ENCODE data around the gene HES4.

HES4 gene

DNA sequence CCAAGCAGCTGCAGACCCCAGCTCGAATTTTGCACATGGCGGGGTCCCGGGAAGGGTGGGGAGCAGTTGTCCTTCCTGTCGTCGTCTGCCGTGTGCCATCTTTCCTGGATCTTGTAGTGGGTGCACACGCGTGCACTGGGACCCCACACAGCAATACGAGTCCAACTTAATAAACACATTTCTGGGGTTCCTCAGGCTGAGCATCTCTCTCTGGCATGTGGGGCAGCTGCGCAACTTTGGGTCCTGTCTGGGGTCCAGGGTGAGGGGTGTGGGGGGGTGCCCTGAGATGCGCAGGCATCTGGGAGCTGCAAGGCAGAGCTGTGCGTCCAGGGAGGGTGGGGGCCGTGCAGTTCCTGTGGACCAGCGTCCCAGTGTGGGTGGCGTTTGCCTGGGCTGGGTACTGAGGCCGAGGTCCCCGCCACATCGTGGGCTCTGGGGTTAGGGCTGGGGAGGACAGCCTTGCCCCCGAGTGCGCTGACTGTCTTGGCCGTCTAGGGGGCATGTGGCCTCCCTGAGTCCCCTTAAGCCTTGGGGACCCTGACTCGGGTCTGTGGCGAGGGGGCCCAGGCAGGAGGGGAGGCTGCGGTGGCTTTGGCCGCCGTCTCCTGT, 34.3 kb downstream of the HES4 start:
- no peak for DNase-seq (ENCODE audit: low spot score)

DNA sequence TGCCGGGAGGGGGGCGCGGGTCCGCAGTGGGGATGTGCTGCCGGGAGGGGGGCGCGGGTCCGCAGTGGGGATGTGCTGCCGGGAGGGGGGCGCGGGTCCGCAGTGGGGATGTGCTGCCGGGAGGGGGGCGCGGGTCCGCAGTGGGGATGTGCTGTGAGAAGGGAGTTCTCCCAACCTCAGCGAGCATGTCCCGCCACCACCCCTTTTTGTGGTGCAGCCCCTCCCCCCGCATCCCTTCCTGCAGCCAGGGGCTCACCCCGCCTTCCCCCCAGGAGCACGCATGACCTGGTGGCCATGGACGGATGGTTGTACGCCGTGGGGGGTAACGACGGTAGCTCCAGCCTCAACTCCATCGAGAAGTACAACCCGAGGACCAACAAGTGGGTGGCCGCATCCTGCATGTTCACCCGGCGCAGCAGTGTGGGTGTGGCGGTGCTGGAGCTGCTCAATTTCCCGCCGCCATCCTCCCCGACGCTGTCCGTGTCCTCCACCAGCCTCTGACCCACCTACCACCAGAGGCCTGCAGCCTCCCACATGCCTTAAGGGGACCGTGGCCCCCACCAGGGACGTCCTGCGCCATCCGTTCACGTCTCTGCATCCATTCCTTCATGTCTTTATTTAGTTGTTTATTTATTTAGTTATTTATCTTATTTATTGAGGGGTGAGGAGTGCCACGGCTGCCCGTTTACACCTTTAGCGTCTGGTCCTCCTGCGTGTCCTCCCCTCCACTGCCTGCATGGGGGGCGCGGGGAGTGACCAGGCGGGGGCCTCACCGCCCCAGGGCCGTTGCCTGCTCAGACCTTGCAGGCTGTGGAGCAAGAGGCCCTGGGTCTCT, 35.0 kb downstream of the HES4 start:
- no peak for DNase-seq (ENCODE audit: low spot score)

DNA sequence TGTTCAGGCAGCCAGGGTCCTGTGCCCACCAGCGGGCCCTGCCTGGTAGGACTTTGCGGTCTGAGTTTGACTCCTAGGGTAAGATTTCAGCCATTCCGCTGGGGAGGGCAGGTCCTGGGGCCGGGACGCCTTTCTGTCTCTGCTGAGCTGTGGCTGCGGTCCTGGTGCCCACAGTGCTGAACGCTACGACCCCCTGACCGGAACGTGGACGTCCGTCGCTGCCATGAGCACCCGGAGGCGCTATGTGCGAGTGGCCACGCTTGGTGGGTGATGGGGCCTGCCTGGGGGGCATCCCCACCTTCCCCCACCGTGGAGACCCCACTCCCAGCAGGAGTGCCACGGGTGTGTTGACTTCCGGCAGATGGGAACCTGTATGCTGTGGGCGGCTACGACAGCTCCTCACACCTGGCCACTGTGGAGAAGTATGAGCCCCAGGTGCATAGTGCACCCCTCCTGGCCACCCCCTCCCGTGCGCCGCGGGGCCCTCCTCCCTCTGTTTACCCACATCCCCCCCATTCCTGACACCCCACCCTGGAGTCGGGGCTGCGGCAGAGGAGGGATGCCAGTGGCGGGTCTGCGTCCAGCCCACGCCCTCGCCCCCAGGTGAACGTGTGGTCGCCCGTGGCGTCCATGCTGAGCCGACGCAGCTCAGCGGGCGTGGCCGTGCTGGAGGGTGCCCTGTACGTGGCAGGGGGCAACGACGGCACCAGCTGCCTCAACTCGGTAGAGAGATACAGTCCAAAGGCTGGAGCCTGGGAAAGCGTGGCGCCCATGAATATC, 36.0 kb downstream of the HES4 start:
- DNase-seq (ENCODE audit: low spot score) = no peak

DNA sequence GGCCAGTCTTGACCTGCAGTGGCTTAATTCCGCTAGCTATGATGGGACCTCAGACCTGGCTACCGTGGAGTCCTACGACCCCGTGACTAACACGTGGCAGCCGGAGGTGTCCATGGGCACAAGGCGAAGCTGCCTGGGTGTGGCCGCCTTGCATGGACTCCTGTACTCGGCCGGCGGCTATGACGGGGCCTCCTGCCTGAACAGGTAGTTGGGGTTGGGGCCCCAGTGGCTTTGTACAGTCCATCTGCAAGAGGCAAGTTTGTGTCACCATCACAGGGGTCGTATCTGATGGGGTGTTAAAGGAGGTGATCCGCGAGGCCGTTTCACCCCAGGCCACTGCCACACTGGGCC, 36.6 kb downstream of the HES4 start:
- DNase-seq (ENCODE audit: low spot score) = no peak

DNA sequence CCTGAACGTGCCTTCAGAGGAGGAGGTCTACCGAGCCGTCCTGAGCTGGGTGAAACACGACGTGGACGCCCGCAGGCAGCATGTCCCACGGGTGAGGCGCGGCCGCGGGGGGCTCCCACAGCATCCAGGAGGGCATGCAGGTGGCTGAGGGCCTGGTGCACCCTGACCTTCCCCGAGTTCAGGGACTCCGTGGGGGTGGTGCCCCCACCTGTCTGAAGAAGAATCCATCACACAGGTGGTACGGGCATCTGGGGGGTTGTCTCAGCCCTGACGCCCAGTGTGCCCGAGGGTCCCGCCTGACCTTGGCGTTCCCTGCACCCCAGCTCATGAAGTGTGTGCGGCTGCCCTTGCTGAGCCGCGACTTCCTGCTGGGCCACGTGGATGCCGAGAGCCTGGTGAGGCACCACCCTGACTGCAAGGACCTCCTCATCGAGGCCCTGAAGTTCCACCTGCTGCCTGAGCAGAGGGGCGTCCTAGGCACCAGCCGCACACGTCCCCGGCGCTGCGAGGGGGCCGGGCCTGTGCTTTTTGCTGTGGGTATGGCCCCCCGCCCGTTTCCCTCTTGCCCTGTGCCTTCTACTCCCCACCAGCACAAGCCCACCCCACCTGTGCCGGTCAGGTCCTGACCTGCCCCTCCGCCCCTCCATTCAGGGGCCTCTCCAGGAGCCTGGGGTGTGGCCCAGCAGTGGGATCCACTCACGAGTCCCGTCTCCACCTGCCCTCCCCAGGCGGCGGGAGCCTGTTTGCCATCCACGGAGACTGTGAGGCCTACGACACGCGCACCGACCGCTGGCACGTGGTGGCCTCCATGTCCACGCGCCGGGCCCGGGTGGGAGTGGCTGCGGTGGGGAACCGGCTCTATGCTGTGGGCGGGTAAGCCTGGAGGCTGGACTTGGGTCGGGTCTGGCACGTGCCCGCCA, 37.3 kb downstream of the HES4 start:
- no peak for DNase-seq (ENCODE audit: low spot score)

DNA sequence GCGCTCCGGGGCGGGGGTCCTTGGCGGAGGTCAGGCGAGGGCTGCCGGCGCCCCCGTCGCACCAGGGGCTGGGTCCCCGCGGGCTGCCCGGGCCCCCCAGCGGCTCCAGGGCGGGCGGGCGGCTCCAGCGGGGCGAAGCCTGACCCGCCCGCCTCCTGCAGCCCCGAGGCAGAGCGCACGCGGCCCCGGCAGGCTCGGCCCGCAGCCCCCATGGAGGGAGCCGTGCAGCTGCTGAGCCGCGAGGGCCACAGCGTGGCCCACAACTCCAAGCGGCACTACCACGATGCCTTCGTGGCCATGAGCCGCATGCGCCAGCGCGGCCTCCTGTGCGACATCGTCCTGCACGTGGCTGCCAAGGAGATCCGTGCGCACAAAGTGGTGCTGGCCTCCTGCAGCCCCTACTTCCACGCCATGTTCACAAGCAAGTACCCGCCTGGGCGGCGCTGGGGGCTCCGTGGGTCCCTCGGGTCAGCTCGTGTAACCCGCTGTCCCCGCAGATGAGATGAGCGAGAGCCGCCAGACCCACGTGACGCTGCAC, 38.7 kb downstream of the HES4 start:
- DNase-seq (ENCODE audit: low spot score) = peak; percentile 59

DNA sequence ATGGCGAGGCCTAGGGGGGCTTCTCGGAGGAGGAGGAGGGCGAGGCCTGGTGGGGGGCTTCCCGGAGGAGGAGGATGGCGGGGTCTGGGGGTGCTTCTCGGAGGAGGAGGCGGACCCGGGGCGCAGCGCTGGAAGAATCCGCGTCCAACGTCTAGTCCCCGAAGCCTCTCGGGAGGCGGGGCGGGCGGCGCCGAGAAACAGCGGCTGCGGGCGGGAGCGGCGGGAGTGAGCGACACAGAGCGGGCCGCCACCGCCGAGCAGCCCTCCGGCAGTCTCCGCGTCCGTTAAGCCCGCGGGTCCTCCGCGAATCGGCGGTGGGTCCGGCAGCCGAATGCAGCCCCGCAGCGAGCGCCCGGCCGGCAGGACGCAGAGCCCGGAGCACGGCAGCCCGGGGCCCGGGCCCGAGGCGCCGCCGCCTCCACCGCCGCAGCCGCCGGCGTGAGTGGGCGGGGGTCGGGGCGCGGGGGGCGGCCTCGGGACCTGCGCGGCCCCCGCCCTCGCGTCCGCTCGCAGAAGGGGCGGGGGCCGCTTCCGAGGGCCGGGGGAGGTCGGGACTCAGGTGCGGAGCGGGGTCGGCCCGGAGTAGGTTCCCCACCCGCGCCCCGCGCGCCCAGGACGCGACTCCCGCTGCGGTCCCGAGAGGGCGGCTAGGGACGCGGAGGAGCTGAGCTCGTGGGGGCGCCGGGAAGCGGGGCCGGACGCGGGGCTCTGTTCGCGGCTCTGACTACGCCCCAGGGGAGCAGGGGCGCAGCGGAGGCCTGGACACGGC, 39.4 kb downstream of the HES4 start, which contains the start of gene KLHL17:
TSS of gene KLHL17 (plus strand) at position 222 of the 769 bp plus-strand sequence. CDS start at position 332, 110 bp downstream.
- peak; percentile 91 for DNase-seq (ENCODE audit: low spot score)

DNA sequence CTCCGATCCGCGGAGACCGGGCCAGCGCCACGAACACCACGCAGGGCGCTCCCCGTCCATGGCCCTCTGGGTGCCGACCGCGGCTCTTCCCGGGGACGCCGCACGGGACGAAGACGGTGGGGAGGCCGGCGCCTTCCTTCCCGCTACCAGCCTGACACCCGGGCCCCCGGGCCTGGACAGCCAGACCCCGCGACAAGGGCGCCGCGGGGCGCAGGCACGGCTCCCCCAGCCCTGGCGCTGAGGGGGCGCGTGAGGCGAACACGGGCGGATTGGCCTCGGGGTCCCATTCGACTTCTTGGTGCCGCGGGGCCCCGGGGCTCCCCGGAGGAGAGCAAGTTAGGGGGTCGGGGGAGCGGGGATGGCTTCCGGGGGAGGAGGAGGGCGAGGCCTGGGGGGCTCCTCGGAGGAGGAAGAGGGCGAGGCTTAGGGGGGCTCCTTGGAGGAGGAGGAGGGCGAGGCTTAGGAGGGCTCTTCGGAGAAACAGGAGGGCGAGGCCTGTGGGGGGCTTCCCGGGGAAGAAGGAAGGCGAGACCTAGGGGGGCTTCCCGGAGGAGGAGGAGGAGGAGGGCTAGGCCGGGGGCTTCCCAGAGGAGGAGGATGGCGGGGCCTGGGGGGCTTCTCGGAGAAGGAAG, 40.0 kb downstream of the HES4 start:
- DNase-seq (ENCODE audit: low spot score) = no peak

DNA sequence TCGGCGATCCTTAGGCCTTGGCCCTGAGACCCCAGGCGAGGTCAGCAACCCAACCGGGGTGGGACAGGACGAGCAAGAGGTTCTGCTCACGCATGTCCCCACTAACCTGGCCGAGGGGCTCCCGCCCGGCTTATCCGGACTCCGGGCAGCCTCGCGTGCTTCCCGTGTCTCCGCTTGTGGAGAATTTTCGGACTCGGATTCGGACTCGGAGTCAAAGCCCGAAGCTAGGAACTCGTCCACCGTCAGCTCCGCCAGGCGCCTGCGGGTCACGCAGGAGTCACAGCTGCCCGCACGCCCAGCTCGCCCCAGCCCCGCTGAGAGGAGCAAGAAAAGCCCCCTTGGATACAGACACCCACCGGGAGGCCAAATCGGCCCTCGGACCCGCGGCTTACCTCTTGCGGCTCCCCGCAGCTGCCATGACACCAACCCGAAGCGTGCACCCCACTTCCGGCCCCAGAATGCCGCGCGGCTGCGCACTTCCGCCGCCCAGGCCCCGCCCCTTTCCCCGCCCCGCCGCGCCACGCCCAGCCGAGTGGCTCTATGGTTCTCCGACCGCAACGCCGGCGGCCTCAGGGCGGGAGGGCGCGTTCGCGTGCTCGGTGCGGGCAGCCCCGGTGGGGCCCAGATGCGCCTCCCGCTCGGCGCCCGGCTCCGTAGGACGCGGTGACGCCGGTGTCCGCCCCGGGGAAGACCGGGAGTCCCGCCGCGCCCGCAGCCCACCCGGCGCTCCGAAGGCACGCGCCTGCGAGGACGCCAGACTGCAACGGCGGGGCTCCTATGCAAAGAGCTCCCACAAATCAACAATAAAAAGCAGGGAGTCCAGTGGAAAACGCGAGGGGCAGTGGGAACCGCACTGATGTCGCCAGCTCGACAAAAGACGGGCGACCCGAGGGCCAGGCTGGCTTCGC, 40.8 kb downstream of the HES4 start, which contains the start of gene NOC2L:
TSS of gene NOC2L (minus strand) at position 434 of the 908 bp plus-strand sequence. CDS start at position 418, 16 bp downstream.
- peak; percentile 97 for DNase-seq (ENCODE audit: low spot score)

DNA sequence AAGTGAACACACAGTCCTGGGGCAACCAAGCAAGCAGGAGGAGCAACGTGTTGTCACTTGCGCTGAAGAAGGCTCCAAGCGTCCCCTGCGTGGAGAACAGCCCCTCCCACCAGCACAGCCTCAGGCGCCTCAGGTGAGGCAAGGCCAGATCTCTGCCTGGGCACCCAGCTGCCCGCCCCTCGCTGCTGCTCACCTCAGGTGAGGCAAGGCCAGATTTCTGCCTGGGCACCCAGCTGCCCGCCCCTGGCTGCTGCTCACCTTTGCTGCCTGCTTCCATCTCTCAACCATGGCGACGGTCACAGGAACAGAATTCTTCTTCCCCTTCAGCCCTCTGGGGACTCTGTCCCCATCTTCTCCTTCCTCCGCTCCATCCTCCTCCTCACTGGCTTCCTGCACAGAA, 43.3 kb downstream of the HES4 start:
- no peak for DNase-seq (ENCODE audit: low spot score)

DNA sequence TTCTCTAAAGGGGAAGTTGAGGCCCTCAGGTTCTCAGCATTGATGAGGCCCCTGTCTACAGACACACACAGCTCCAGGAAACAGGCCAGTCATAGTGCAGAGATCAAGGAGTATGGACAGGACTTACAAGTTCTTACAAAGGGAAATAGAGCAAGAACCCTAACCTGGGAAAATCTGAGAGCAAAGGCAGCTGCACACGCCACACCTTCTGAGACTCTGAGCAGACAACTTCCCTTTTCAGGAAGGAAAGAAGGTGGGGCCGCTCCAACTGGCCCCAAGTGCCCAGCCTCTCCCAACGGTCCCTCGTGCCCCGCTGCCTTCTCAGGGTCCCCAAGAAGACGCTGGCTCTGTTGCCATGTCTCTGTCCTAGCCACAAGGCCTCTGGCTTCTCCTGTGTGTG, 44.4 kb downstream of the HES4 start:
- DNase-seq (ENCODE audit: low spot score) = no peak

DNA sequence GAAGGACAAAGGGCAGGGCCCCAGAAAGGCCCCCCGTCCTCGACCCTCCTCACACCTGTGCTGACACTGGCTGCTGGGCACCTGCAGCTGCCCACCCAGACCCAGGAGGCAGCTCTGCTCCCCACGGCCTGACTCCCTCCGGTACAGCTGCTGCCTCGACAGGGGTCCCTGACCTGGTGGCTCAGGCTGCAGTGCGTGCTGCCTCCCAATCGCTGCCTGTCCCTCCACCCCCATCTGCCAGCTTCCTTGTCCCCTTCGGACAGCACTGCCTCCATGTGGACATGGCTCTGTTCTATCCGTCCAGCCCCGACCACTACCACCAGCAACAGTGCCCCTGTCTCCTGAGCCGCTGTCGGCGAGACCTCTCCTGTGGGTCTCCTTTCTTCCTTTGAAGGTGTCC, 45.0 kb downstream of the HES4 start:
- no peak for DNase-seq (ENCODE audit: low spot score)

DNA sequence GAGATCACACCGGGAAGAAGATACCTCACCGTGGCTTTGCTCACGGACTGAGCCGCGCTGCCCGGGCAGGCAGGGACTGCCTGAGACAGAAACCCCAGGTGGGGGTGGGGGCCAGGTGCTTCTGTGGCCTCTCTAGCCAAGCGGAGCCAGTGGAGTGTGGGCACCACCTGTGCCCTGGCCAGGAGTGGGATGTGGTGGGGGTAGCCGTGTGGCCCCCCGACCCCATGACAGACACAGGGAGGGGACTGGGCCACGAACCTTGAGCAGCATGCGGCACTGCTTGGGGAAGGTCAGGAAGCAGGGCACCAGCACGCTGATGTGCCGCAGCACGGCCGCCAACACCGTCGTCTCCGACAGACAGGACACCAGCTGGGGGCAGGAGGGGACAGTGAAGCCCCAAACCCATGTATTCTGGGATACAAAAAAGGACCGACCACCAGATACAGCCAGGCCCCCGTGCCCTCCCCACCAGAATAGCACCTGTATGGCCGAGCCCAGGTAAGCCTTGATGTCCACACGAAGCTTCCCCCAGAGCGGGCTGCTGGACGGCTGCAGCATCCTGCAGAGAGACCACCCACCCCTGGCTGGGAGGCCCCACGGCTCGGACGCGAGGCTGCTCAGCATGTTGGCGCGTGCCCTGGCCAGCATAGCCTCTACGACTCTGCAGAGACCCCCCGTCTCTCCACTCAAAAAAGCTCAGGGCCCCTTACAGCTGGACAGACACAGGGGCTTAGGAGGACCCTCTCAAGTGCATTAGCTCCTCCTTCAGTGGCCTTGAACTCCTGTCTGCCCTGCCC, 46.2 kb downstream of the HES4 start:
- no peak for DNase-seq (ENCODE audit: low spot score)

DNA sequence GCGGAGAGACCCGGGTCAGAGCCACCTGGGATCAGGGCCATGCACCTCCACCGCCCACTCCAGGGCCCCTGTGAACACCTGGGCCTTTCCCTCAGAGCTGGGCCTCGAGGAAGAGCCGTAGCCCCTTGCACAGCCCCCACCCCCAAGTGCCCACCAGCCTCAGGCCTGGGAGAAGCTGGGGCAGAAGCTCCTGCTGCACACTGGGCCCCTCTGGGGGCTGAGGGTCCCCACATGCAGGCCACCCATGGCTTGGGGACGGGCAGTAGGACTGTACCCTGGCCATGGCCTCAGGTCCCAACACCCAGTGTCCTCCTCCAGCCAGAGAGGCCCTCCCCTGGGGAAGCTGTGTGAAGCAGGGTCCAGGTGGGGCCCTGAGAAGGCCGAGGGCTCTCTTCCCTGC, 47.3 kb downstream of the HES4 start:
- DNase-seq (ENCODE audit: low spot score) = no peak

DNA sequence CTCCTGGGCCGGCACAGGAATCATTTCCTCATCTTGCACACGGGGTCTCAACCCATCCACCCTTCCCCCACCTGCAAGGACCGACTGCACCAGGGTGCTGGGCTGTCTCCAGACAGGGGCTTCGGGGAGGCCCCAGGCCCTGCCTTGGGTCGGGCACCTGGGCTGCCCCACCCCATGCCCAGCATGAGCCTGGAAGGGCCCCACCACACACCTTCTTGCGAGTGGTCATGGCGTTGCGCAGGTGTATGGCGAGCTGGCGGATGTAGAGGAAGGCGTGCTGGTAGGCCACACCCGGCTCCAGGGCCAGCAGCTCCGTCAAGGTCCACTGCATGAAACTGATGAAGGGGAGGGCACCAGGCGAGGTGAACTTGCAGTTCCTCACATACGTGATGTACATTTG, 47.7 kb downstream of the HES4 start:
- no peak for DNase-seq (ENCODE audit: low spot score)

DNA sequence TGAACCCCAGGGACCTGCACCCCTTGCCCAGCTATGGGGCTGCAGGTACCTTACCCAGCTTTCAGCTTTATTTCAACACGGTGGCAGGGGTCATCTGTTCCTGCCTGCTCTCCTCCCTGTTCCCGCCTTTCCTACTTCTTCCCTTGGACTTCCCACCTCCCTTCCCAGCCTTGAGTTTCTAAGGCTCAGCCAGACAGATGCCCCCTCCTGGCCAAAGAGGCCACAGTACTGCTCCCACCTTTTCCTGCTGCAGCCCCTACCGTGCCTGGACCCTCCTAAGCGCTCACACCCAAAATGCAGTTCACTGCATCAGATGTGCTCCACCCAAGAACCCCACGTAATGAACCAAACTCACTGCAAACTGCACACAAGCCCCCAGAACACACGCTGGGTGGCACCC, 48.5 kb downstream of the HES4 start:
- DNase-seq (ENCODE audit: low spot score) = no peak

DNA sequence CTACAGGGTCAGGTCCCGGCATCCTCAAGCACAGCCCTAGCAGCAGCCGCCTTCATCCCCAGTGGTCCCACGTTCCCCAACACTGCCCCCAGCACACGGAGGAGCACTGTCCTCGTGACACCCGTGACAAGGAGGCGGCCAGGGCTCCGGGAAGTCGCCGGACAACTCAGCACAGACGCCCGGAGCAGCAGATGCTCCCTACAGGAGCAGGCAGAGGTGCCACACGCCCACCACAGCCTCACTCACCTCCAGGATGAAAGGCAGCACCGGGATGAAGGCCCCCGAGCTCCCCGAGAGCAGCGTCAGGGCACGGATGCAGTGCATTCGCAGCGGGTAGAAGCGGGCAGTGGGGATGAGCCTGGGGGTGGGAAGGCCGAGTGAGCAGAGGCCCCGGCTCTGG, 49.0 kb downstream of the HES4 start:
- DNase-seq (ENCODE audit: low spot score) = no peak

DNA sequence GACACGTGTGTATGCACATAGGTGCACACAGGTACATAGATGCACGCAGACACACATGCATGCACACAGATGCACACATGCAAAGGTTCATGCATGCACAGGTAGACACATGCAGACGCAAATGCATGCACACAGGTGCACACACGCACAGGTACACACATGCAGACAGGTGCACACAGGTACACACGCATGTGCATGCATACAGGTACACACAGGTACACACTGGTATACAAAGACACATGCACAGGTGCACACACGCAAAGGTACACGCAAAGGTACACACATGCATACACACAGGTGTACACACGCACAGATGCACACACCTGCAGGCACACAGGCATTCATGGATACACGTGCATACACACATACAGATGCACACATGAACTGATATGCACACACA, 49.6 kb downstream of the HES4 start:
- DNase-seq (ENCODE audit: low spot score) = no peak

Data from AG20443 (cell line).